HepG2 (cell line): ENCODE results near the gene AGK. TPM values are rescaled to one million over a fixed set of nuclear protein-coding genes. Genes with fewer than 3 reads are reported as not detected.

Experiments
- AHR ChIP-seq: IDR thresholded peaks from 2 replicates; pipeline ENCODE4 v1.6.1; 2018; ENCODE audit warnings: missing genetic modification reagents, missing compliant biosample characterization
- BHLHE40 ChIP-seq: IDR thresholded peaks from 2 replicates; pipeline ENCODE4 v1.6.1; 2011; ENCODE audit warnings: low read length, improper control_type of control experiment
- ESRRA ChIP-seq: sonication (generic); formaldehyde crosslinking; IDR thresholded peaks from 2 replicates; pipeline ENCODE4 v1.5.1; 2020; ENCODE audit warnings: mild to moderate bottlenecking, low read depth, missing genetic modification reagents
- IKZF5 ChIP-seq: IDR thresholded peaks from 2 replicates; pipeline ENCODE4 v1.6.1; 2018; ENCODE audit warnings: missing genetic modification reagents, mild to moderate bottlenecking, missing compliant biosample characterization
- KDM5B ChIP-seq: sonication (generic); formaldehyde crosslinking; IDR thresholded peaks from 2 replicates; pipeline ENCODE4 v1.4.0; 2020; ENCODE audit warnings: missing genetic modification reagents, mild to moderate bottlenecking, borderline replicate concordance
- PHF21A ChIP-seq: sonication (generic); formaldehyde crosslinking; IDR thresholded peaks from 2 replicates; pipeline ENCODE4 v1.5.0; 2020; ENCODE audit warnings: mild to moderate bottlenecking, missing genetic modification reagents
- POGK ChIP-seq: sonication (generic); formaldehyde crosslinking; conservative IDR thresholded peaks from 2 replicates; pipeline ENCODE4 v1.8.0; 2022; ENCODE audit warnings: mild to moderate bottlenecking, moderate library complexity, missing genetic modification reagents
- PRDM10 ChIP-seq: sonication (generic); formaldehyde crosslinking; IDR thresholded peaks from 2 replicates; pipeline ENCODE4 v1.4.0; 2020; ENCODE audit warnings: low read depth, missing genetic modification reagents
- RBFOX2 ChIP-seq: fragments of 200-400 bp; formaldehyde crosslinking; IDR thresholded peaks from 2 replicates; pipeline ENCODE4 v1.6.1; 2017; ENCODE audit warnings: low read depth, mild to moderate bottlenecking, low read length
- RORA ChIP-seq: sonication (generic); formaldehyde crosslinking; IDR thresholded peaks from 2 replicates; pipeline ENCODE4 v1.5.0; 2020; ENCODE audit warnings: mild to moderate bottlenecking, missing genetic modification reagents, moderate library complexity
- RXRA ChIP-seq: sonication (generic); formaldehyde crosslinking; IDR thresholded peaks from 2 replicates; pipeline ENCODE4 v1.5.1; 2020; ENCODE audit warnings: missing genetic modification reagents
- SKIL ChIP-seq: sonication (generic); formaldehyde crosslinking; IDR thresholded peaks from 2 replicates; pipeline ENCODE4 v1.8.0; 2022; ENCODE audit warnings: missing genetic modification reagents, mild to moderate bottlenecking, moderate library complexity, borderline replicate concordance
- TBX2 ChIP-seq: sonication (generic); formaldehyde crosslinking; IDR thresholded peaks from 2 replicates; pipeline ENCODE4 v1.5.0; 2020; ENCODE audit warnings: missing genetic modification reagents, mild to moderate bottlenecking, borderline replicate concordance
- TEAD3 ChIP-seq: optimal IDR thresholded peaks from 2 replicates; pipeline ENCODE3; 2016; ENCODE audit warnings: borderline replicate concordance
- TRIM24 ChIP-seq: sonication (generic); formaldehyde crosslinking; IDR thresholded peaks from 2 replicates; pipeline ENCODE4 v1.8.0; 2022; ENCODE audit warnings: mild to moderate bottlenecking, missing genetic modification reagents
- ZFP36 ChIP-seq: fragments of 150-350 bp; IDR thresholded peaks from 2 replicates; pipeline ENCODE4 v1.6.1; 2018; ENCODE audit warnings: borderline replicate concordance, low read length, low read depth; ENCODE audit not compliant: partially characterized antibody
- ZMYM2 ChIP-seq: sonication (generic); formaldehyde crosslinking; IDR thresholded peaks from 2 replicates; pipeline ENCODE4 v1.8.0; 2022; ENCODE audit warnings: mild to moderate bottlenecking, missing genetic modification reagents
- ZNF3 ChIP-seq: IDR thresholded peaks from 2 replicates; pipeline ENCODE4 v1.7.0; 2017; ENCODE audit warnings: inconsistent platforms
- ZNF691 ChIP-seq: sonication (generic); formaldehyde crosslinking; IDR thresholded peaks from 2 replicates; pipeline ENCODE4 v1.4.0; 2020; ENCODE audit warnings: missing genetic modification reagents, low read depth, mild to moderate bottlenecking, borderline replicate concordance
- ZSCAN12 ChIP-seq: sonication (generic); formaldehyde crosslinking; IDR thresholded peaks from 2 replicates; pipeline ENCODE4 v1.9.0; 2021; ENCODE audit warnings: mild to moderate bottlenecking, missing genetic modification reagents
- polyA plus RNA-seq, 8 experiments: library from polyadenylated mRNA; depleted of rRNA in 3 of 8; stranded (reverse) in 7 of 8; unstranded in 1 of 8; fragments of >200 nt; fragmentation: Illumina TruSeq in 4 of 8; extraction: Trizol in 4 of 8; gene quantifications; 2 replicates each; pipeline versions ENCODE4 v1.2.1 to v1.2.3, GENCODE V29; 2011 to 2016; ENCODE audit warnings: low read depth in 4 of 8, missing spikeins in 1 of 8, mixed read lengths in 1 of 8; ENCODE audit not compliant: insufficient read depth in 1 of 8
- total RNA-seq, 5 experiments: library from RNA; depleted of rRNA; stranded (reverse); fragments of >200 nt; fragmentation: Illumina TruSeq; extraction: Trizol; gene quantifications; 2 replicates each; pipeline ENCODE4 v1.2.3, GENCODE V29; 2016; ENCODE audit warnings: low read depth in 1 of 5

AGK gene
- total and polyA plus RNA-seq, 2 of the 13 experiments (the other 11 are each of a cell fraction or from before 2014, with no cell fraction given) = 23.7 to 30.1 TPM

- TF ChIP-seq TBX2 (peak; percentile 92), ZSCAN12 (no peak), ZNF3 (CRISPR knock-in tag) (0 out of 2 replicates have a peak, but pooled peaks have one; percentile 51), ZNF691 (CRISPR knock-in tag) (0 out of 2 replicates have a peak, but pooled peaks have one; percentile 19), RXRA (CRISPR knock-in tag) (peak; percentile 78; the same call in 1 of the 2 replicates), TRIM24 (CRISPR knock-in tag) (peak; percentile 62; the same call in 1 of the 2 replicates), PRDM10 (CRISPR knock-in tag) (peak; percentile 84), ESRRA (CRISPR knock-in tag) (peak; percentile 87; the same call in 1 of the 2 replicates), RORA (CRISPR knock-in tag) (no peak), SKIL (CRISPR knock-in tag) (peak; percentile 54), AHR (CRISPR knock-in tag) (0 out of 2 replicates have a peak, but pooled peaks have one; percentile 43), BHLHE40 (peak; percentile 66), POGK (CRISPR knock-in tag) (no peak), TEAD3 (CRISPR knock-in tag) (peak; percentile 75), RBFOX2 (no peak), ZMYM2 (CRISPR knock-in tag) (peak; percentile 57; the same call in 1 of the 2 replicates), PHF21A (CRISPR knock-in tag) (peak; percentile 45; the same call in 1 of the 2 replicates), IKZF5 (CRISPR knock-in tag) (peak; percentile 46; the same call in 1 of the 2 replicates), KDM5B (CRISPR knock-in tag) (peak; percentile 63; the same call in 1 of the 2 replicates), ZFP36 (peak; percentile 83)
Measured at GRCh38 chr7:141695803-141696289, 144.6 kb downstream of the AGK start (continued).
